22Rv1 (cell line): ENCODE results near the gene GPS1.

Source experiments
- ZFX ChIP-seq: fragments of 450-650 bp; IDR thresholded peaks from 2 replicates; pipeline ENCODE4 v1.6.1; 2017; ENCODE audit warnings: antibody characterized with exemption, borderline replicate concordance
- TF ChIP-seq, protein P1 (sequence below): fragments of 450-650 bp; IDR thresholded peaks from 2 replicates; pipeline ENCODE4 v1.5.1; 2017; ENCODE audit warnings: mild to moderate bottlenecking

DNA sequence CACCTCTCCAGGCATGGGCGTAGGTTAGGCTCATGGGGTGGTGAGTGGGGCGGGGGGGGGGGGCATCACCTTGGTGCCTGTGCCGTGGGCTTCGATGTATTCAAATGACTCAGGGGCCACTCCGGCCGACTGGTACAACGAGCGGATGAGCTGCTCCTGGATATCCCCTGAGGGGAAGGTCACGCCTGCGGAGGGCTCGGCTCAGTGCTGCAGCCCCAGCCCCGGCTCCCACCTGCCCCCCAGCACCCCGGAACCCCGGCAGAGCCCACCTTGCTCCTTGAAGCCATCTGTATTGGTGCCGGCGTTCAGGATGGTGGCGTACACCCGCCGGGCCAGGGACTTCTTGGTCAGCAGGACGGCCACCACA lies 40.9 kb downstream of the GPS1 start:
- TF ChIP-seq, protein P1, sequence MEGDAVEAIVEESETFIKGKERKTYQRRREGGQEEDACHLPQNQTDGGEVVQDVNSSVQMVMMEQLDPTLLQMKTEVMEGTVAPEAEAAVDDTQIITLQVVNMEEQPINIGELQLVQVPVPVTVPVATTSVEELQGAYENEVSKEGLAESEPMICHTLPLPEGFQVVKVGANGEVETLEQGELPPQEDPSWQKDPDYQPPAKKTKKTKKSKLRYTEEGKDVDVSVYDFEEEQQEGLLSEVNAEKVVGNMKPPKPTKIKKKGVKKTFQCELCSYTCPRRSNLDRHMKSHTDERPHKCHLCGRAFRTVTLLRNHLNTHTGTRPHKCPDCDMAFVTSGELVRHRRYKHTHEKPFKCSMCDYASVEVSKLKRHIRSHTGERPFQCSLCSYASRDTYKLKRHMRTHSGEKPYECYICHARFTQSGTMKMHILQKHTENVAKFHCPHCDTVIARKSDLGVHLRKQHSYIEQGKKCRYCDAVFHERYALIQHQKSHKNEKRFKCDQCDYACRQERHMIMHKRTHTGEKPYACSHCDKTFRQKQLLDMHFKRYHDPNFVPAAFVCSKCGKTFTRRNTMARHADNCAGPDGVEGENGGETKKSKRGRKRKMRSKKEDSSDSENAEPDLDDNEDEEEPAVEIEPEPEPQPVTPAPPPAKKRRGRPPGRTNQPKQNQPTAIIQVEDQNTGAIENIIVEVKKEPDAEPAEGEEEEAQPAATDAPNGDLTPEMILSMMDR = no peak
- TF ChIP-seq ZFX = no peak
